ENCODE measurements around the gene KRT23. TPM values are rescaled to one million over a fixed set of nuclear protein-coding genes. Genes with fewer than 3 reads are reported as not detected.

Gene KRT23
- total RNA-seq, 1 donor from 2014 or later = 107 TPM

Other genes starting within 250 kb of the KRT23 start
- gene KRT24, start 233.9 kb downstream of the KRT23 start, total RNA-seq = not detected
- 608 TPM for gene KRT25, start 182.3 kb downstream of the KRT23 start, total RNA-seq
- 18.3 TPM for gene KRT26, start 165.4 kb downstream of the KRT23 start, total RNA-seq
- gene KRT27, start 155.1 kb downstream of the KRT23 start, total RNA-seq = 428 TPM
- 152 TPM for gene KRT28, start 137.7 kb downstream of the KRT23 start, total RNA-seq
- 976 TPM for gene KRT10, start 115.0 kb downstream of the KRT23 start, total RNA-seq
- 0.10 TPM for gene KRT12, start 70.4 kb downstream of the KRT23 start, total RNA-seq
- 0.39 TPM for gene KRT20, start 52.4 kb downstream of the KRT23 start, total RNA-seq
- gene KRT39, start 29.3 kb upstream of the KRT23 start, total RNA-seq = 6.4 TPM
- gene KRT40, start 46.7 kb upstream of the KRT23 start, total RNA-seq = 7.7 TPM
- 1.5 TPM for gene KRTAP3-3, start 56.5 kb upstream of the KRT23 start, total RNA-seq
- gene KRTAP3-2, start 62.3 kb upstream of the KRT23 start, total RNA-seq = 2.3 TPM
- gene KRTAP3-1, start 71.5 kb upstream of the KRT23 start, total RNA-seq = 5.3 TPM
- 14.1 TPM for gene KRTAP1-5, start 89.6 kb upstream of the KRT23 start, total RNA-seq
- not detected for gene KRTAP1-4, start 92.5 kb upstream of the KRT23 start, total RNA-seq
- 12.2 TPM for gene KRTAP1-3, start 97.2 kb upstream of the KRT23 start, total RNA-seq
- 7.5 TPM for gene KRTAP1-1, start 103.8 kb upstream of the KRT23 start, total RNA-seq
- 3.4 TPM for gene KRTAP2-1, start 109.7 kb upstream of the KRT23 start, total RNA-seq
- gene KRTAP2-2, start 117.6 kb upstream of the KRT23 start, total RNA-seq = 6.5 TPM
- gene KRTAP2-3, start 122.5 kb upstream of the KRT23 start, total RNA-seq = 0.30 TPM
- gene KRTAP2-4, start 128.2 kb upstream of the KRT23 start, total RNA-seq = 3.3 TPM
- gene KRTAP4-7, start 146.5 kb upstream of the KRT23 start, total RNA-seq = 11.4 TPM
- gene KRTAP4-8, start 160.5 kb upstream of the KRT23 start, total RNA-seq = 3.1 TPM
- not detected for gene KRTAP4-16, start 164.6 kb upstream of the KRT23 start, total RNA-seq
- gene KRTAP4-9, start 167.7 kb upstream of the KRT23 start, total RNA-seq = 5.2 TPM
- 0.79 TPM for gene KRTAP4-11, start 180.7 kb upstream of the KRT23 start, total RNA-seq
- gene KRTAP4-12, start 186.5 kb upstream of the KRT23 start, total RNA-seq = 0.89 TPM
- gene KRTAP4-6, start 202.9 kb upstream of the KRT23 start, total RNA-seq = 4.0 TPM
- 1.3 TPM for gene KRTAP4-5, start 212.2 kb upstream of the KRT23 start, total RNA-seq
- 2.2 TPM for gene KRTAP4-4, start 223.1 kb upstream of the KRT23 start, total RNA-seq
- gene KRTAP4-3, start 230.6 kb upstream of the KRT23 start, total RNA-seq = 2.0 TPM
- gene KRTAP4-2, start 240.6 kb upstream of the KRT23 start, total RNA-seq = 1.1 TPM
- 3.6 TPM for gene KRTAP4-1, start 247.3 kb upstream of the KRT23 start, total RNA-seq

Data from skin of body (tissue), 1 donor.